GM21619 (cell line): ENCODE measurements around the gene DHCR7.

ENCODE experiments used
- ATAC-seq: cut with Tn5 transposase; IDR thresholded peaks from one replicate; pipeline ENCODE4 v1.9.1; 2021; ENCODE audit not compliant: unreplicated experiment

DHCR7 gene

GRCh38 chr11:71387200-71387599, 61.0 kb downstream of the DHCR7 start:
- ATAC-seq = no peak

GRCh38 chr11:71386202-71386601, 62.0 kb downstream of the DHCR7 start:
- ATAC-seq = no peak

GRCh38 chr11:71385091-71385490, 63.1 kb downstream of the DHCR7 start:
- no peak for ATAC-seq

GRCh38 chr11:71384561-71384960, 63.6 kb downstream of the DHCR7 start:
- ATAC-seq = no peak
